Activated T-helper 9 cell treated with anti-CD3 and anti-CD28 coated beads, Interleukin-2, amount 50 U/mL, for 16 hours (primary cell): ENCODE results near the gene LTBP1.
"Not testable (repeated sequence)": the region's sequence is repeated elsewhere in the genome, so short reads cannot be mapped to it uniquely, and the experiment has no call there.

ENCODE experiments used
- DNase-seq: peaks from one replicate; pipeline ENCODE4 v3.0.0-alpha.2; 2020; ENCODE audit warnings: low read depth

LTBP1 gene

GRCh38 chr2:33144243-33144642, 197.5 kb downstream of the LTBP1 start:
- no peak for DNase-seq

DNA sequence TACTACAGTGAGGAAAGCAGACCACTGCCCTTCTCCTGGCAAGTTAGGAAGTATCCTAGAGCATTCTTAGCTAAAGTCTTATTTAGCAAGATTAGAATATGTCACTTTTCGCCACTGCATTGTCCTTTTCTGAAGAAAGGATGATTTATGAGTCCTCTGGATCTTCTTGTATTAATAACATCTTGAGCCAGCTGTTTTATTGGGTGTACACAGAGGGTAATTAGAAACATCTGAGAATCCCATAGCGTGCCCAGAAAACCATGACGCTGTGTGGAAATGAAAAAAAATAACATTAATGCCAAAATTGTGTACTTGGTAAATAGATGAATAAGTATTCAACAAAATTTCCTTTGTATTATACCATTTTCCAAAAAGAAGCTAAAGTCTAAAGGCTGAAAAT, 198.7 kb downstream of the LTBP1 start:
- DNase-seq, result no peak

DNA sequence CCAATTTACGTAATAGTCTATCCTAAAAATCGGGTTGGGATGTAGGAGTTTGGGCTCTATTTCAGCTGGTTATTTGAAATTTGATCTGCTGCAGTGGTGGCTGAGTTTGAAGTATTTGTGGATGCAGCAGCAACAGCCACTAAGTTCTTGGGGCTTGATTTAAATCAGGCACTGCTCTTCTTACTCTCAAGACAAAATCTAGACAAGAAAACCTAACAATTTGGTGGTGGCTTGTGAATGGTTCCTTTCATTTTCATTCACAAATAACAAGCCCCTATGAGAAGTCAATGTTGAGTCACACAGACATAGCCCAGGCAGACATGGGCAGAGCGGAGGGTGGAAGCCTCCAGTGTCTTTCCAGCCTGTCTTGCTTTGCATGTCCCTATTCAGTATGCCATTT, 199.3 kb downstream of the LTBP1 start:
- no peak for DNase-seq

DNA sequence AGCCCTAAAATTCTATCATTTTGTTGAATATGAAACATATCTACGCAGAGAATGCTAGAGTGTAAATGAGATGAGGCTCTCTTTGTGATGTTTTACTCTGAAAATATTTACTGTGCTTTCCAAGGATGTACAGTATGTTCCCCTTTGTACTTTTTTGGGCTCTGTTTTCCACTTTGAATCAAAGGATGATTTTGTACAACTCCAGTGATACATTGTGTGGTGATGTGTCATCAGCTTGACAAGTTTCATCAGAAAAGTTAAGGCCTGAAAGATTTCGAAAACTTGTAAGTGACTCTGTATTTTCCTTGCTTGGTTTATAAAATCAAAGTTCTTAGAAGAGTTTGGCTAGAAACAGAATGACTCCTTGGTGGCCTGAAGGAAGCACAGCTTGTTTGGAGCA, 206.3 kb downstream of the LTBP1 start:
- no peak for DNase-seq

- DNase-seq, result no peak
Observed at GRCh38 chr2:33158482-33159003, 211.8 kb downstream of the LTBP1 start.

- DNase-seq, result no peak
Observed at GRCh38 chr2:33160191-33160590, 213.4 kb downstream of the LTBP1 start.

DNA sequence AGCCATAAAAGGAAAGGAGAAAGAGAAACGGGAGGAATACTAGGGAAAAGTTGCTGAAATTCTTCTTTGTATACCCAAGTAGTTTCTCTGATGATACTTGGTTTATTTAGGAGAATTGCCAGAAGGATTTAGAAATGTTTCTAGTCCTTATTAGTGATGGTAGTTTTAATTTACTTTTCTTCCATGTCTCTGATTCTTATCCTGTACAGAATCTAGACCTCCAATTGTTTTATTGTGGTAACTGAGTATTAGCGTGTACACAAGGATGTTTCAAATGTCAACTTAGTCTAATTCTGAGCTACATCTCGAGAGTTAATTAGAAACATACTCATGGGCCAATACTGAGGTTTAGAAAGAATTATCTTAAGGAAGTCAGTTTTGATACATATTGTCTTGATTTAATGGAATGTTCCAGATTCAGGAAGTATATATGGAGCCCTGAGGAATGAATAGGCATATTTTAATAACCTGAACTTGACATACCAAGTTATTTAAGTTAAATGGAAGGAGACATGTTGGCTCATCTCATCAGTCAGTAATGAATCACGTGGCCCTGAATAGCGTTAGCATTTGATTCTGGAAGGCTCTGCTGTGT, 219.6 kb downstream of the LTBP1 start:
- no peak for DNase-seq

DNA sequence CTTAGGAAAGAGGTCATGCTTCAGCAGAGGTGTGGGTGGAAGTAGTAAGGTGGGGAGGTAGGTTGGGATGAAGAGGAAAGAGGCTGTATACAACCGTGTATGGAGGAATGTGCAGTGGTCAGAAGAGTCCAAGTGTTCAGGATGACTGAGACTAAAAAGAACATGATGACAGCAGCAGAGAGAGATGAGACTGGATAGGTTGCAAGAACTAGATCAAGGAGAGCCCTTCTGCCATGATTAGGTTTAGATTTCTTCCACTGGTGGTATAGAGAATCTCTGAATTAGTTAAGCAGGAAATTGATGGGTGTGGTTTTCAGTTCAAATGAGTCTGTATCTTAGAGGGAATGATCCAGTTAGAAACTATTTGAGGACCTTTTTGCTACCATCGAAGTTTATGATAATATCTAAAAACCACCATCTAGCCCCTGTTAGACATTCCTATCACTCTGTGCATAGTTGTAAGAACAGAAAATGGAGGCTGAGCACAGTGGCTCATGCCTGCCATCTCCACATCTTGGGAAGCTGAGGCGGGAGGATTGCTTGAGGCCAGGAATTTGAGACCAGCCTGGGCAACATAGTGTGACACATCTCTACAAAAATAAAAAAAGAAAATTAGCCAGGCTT, 221.0 kb downstream of the LTBP1 start:
- DNase-seq, result no peak

GRCh38 chr2:33168425-33168824, 221.7 kb downstream of the LTBP1 start:
- DNase-seq, result no peak

DNA sequence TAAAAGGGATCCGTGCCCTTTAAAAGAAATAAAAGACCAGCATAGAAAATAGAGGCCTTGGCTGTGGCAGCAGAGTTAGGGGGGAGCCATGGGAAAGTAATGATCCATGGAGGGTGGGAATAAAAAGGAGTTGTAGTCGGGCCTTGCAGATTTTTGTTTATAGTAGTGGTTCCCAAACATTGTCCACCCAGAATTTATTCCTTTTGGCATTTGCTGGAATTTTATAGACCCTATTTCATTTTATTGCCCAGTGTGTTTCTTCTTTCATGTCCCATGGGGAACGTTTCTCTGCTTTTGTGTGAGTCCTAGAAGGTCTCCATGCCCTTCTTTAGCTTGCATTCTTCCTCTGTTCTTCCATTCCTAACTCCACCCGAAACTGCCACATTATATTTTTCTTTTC, 222.2 kb downstream of the LTBP1 start:
- no peak for DNase-seq

GRCh38 chr2:33170251-33170650, 223.5 kb downstream of the LTBP1 start:
- not testable (repeated sequence) for DNase-seq

GRCh38 chr2:33177627-33178026, 230.9 kb downstream of the LTBP1 start:
- DNase-seq, result no peak

DNA sequence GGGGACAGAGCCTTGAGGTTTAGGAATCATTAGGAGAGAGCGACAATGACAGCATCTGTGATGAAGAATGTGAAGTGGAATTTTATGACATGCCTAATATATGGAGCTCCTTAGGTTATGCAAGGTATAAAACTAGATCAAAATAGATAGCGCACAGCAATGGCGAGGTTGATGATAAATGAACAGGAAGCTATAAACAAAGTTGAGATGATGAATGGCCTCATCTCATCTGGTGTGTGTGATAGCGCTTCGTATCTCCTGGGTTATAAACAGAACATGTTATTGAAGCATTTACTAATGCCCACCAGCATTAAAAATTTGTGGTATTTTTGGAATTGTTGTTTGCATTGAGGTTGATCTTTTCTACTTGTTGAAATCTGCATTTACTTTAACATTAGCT, 231.5 kb downstream of the LTBP1 start:
- DNase-seq, result no peak

DNA sequence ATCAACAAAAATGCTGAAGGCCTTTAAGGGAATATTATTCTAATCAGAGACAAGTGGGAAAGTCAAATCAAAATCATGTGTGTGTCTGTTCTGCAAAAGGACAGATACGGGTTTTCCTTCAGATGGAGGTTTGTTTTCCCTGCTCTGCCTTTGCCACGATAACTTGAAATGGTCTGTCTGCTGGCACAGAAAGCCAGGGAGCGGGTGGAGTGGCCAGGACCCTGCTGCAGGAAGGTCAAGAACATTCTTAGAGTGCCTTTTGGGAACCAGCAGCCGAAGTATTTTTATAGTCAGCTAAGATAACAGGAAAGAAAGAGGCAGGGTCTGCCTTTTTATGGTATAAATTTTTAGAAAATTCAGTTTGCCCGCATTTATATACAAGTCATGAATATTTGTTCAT, 234.2 kb downstream of the LTBP1 start:
- no peak for DNase-seq

DNA sequence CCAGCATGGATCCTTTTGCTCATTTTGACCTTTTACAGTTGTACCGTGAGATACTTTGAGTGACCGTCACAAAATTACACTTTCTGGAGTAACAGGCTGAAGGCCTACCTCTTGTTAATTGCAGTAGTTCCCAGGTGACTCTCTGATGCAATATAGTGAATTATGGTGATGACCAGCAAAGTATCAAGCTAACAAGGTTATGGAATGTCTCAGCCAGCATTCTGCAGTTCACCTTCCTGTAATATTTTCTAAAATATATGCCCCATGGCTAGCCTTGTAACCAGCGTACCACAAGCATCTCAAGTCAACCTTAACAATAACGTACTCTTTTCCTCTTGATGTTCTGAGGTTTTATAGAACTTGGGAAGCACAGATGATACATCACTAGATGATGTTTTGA, 234.7 kb downstream of the LTBP1 start:
- DNase-seq, result no peak

DNA sequence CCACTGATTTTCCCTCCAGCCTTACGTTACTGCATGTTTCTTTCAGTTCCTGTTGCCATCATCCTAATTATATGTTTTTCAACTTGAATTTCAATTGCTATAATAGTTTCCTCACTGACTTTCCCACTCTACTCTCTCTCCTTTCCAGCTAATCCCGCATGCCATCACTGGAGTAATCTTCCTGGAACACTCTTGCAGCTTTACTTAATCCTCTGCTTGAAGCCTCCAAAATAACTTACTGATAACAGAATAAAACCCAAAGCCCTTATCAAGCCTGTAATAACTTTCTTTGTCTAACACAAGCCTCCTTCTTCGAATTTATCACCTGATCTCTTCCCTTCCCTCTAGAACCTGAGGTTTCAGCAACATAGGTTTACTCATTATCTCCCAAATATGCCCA, 237.3 kb downstream of the LTBP1 start:
- no peak for DNase-seq

DNA sequence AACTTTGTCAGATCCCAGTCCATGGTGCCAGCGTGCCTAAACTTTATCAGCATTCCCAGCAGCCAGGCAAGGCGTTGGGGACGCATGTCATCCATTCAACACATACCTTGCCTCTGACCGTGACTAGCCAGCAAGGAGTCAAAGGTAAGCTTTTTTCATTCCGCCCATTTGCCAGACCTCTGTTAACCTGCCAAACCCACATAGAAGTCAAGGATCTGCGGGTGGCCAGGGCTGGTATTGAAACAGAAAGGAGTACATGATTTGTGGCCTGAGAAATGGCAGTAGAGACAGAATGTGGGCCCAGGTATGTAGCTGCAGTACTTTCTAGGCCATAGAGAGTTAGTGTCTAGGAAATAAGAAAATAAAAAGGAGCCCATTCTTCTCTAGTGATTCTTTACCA, 240.2 kb downstream of the LTBP1 start:
- DNase-seq, result no peak

DNA sequence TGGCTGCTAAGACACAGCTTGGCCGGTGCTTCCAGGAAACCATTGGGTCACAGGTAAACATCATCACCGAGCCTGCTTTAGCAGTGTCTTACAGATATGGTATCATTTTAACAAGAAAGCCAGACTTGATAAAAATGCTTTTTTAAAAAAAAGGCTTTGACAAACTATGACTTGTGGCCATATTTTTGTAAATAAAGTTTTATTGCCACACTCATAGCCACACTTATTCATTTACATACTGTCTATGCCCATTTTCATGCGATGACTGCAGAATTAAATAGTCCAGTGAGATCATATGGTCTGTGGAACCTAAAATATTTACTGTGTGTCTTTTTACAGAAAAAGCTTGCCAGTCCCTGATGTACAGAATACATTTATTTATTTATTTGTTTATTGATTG, 242.0 kb downstream of the LTBP1 start:
- no peak for DNase-seq

DNA sequence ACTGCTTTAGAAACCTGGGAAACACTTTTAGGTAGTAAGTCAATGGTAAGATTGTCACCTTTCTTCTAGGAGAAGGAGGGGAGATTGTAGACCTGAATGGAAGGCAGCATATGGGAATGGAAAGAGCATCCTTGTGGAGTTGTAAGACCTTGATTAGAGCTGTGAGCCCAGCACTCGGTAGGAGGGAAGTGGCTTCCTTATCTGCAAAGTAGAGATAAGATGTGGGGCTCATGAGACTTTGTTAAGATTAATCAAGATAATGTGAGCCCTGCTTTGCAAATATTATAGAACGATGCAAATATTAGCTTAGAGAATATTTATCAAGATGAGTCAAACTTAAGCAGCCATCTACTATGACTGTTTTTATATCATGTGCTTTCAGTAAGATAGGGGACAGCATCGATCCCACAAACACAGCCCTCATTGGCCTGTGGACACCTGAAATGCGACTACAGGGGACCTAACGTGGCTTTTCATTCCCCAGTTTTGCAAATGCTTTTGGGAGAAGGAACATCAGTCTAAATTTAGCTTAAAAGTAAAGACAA, 243.7 kb downstream of the LTBP1 start:
- no peak for DNase-seq

GRCh38 chr2:33195891-33196290, 249.1 kb downstream of the LTBP1 start:
- DNase-seq, result no peak

DNA sequence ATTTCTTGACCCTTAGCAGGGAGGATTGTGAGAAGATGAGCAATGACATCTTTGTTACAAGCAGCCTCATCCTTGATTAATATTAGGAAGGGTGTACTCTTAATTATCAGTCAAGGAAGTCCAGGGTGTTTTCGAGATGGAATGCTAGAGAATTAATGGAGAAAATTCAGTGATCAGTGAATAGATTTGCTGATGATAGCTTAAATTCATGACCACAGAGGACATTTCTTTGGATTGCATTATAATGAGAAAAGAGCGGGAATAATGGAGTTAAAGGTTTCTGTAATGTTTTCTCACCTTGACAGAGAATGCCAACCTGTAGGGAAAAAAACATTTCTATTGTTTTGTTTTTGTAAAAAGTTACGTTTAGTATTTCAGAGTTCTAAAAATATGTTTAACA, 249.9 kb downstream of the LTBP1 start:
- DNase-seq, result no peak

- DNase-seq, result no peak
Observed at GRCh38 chr2:33197198-33197938, 250.6 kb downstream of the LTBP1 start.
